Head of caudate nucleus (tissue), 42 donors: Measurements from ENCODE around the gene JPH3.
"Not testable (repeated sequence)": the region's sequence is repeated elsewhere in the genome, so short reads cannot be mapped to it uniquely, and the experiment has no call there.

ENCODE experiments used
- DNase-seq, 42 donors: peaks; one replicate each; pipeline versions ENCODE4 v3.0.0 to v3.0.0-alpha.2; 2020 to 2021; ENCODE audit warnings: mixed read lengths in 7 of 42
- intact Hi-C: fragments of 100-400 bp; cut with DNase I; formaldehyde crosslinking; loops from one replicate; pipeline ENCODE4 v1.15.0; 2022

JPH3 gene

DNA sequence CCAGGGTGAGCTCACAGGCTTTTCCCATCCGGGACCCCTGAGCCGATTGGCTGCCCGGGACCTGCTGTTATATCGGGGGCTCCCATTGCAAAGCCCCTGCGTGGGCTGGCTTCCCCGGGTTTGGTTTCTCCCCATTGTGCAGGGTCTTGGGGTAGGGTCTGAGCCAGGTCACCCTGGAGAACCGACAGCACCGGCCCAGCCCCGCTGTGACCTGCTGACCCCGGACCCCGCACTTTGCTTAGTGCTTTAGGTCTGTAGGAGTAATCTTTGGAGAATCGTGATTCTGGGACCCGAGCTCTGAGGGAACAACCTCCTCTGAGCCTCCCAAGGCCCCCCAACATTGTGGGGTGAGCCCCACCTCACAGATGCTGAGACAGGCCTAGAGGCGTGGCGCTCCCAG is 62.9 kb downstream of the JPH3 start:
- intact Hi-C loops = no loop called here

DNA sequence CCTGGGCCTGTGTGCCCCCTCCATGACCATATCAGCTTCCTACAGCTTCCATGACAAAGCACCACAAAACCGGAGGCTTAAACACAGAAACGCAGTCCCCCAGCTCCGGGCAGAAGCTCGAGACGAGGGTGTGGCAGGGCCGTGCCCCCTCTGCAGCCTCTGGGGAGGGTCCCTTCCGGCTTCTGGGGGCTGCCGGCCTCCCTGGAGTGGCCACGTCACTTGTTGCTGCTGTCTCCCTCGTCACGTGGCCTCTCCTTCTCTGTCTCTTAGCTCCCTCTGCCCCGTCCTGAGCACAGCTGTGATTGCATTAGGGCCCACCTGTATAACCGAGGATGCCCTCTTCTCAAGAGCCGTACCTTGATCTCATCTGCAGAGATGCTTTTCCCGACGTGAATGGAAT is 64.6 kb downstream of the JPH3 start:
- intact Hi-C loops = no loop called here
- no peak for DNase-seq

More for the DNA sequence above, 62.9 kb downstream of the JPH3 start:
- no peak for DNase-seq

DNA sequence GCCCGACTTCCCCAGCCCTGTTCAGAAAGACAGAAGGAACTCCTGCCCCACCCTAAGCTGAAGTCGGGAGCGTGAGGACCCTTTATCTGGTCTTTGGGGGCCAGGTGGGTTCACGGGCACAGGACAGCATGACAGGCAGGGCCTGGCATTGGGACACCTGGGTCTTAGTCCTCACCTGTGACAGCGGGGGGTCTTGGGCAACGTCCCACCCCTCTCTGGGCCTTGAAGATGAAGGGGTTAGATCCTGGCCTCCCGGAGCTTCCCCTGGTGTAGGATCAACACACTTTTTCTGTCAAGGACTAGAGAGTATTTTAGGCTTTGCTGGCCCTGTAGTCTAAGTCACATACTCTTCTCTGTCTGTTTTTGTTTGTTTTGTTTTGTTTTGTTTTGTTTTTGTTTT is 65.1 kb downstream of the JPH3 start:
- DNase-seq = no peak
- intact Hi-C loops = no loop called here

DNA sequence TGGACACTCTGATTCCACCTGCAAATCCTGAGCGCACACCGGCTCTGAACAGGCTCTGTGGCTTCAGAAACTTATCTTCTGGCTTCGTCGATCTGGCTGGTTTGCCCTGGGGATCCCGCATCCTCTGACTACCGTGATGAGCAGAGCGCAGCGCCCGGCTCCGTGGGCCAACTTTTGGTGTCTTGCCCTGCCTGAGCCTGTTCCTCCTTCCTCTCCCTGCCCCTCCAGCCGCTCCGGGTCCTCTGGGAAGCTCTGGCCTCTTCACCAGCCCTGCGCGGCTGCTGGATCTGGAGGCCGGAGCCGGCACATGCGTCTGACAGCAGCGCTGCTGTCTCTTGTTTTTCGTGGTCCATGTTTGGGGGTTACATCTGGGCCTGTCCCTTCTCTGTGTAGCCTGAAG is 65.6 kb downstream of the JPH3 start:
- DNase-seq = no peak
- intact Hi-C loops = no loop called here

DNA sequence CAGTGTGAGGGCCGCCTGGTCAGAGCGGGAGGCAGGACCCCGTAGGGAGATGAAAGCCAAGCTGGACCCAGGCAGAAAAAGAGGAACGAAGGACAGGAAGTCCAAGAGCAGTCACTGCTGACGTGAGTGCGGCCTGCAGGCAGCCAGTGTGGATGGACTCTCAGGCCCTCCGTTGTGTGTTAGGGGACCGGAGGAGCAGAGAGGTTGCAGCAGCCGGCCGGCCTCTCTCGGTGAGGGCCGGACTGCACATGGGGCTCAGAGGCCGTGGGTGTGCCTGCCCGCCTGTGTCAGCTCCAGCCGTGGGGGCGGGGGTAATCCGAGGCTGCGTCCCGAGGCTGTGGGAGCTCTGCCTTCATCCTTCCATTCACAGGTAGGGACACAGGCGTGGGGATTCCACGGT is 67.4 kb downstream of the JPH3 start:
- intact Hi-C loops = no loop called here
- DNase-seq = no peak

DNA sequence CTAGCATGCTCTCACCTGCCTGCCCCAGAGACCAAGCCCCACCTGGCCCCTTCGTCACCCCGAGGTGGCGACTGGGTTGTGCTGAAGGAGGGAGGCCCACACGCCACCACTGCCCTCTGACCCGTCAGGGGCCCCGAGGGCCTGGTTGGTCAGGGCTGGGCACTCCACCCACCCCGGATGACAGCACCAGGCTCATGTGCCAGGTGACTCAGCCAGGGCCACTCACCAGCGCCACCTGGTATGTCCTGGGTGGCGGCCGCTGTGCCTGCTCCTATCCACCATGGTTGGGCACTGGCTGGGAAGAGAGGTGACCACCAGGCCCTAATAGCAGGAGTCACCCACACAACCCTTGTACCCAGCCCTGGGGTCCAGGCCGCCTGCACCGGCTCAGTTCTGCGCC is 68.9 kb downstream of the JPH3 start:
- intact Hi-C loops = no loop called here
- DNase-seq = no peak

DNA sequence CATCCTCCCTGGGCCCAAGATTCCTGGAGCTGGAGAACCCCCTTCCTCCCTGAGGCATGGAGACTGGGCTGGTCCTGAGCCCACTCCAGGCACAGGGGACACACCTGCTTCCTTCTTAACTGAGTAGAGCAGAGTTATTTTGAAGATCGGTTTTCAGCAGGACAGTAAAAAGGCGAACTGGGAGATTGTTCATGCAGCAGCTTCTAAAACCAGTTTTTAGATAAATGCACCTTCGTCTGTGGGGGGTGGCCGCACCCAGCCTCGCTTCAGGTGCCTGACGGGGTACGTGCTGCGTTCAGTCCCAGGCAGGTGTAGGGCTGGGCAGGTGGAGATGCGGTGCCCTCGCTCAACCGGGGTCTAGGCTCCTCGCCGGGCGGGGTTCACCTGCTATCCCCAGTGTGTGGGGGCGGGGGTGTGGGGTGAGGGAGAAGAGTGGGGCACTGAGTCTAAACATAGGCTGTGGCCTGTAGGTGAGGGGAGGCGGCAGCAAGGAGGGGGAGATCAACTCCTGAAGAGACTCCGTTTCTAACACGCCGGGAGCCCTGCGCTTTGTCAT is 69.5 kb downstream of the JPH3 start:
- peak in 1 of 42 donors; percentile 23 for DNase-seq
- intact Hi-C loops = no loop called here

DNA sequence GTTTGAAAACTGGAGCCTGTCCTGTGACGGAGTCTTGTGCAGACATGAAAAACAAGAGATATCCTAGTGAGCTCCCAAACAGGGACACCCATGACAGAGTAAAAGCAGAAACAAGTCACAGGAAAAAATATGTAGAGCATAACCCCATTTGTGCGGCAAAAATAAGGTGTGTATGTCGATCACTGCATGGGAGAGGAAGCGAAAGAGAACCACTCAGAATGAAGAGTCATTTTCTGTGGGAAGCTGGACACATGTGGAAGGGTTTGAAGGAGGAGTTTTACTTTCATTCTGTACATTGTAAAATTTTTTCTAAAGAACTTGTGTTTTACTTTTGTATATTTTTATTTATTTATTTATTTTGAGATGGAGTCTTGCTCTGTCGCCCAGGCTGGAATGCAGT is 72.1 kb downstream of the JPH3 start:
- no peak for DNase-seq
- intact Hi-C loops = no loop called here

DNA sequence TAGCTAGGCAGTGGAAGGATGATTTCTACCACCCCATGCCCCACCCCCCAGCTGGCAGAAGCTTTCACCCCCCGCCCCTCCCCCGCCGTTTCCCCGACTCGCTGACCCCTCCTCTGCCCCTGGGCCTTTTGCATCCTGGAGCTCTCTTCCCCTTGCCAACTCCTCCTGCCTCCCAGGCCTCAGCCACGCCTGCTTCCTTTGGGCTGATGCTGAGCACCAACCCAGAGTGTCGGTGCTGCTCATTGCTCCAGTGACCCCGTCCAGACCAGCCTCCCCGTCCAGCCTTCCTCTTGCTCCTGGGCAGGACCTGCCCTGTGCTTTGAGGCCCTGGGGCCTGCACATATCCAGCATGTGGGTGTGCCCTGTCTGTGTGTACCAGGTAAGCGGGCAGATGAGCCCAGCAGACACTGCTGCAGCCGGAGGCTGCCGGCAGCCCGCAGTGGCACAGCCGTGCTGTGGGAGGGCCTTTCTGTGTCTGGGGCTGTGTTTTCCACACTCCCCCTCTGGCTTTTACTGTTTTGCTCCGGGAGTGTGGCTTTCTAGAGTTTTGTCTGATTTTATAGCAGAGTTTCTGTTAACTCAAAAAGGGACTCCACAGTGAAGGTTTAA is 72.9 kb downstream of the JPH3 start:
- DNase-seq = no peak
- intact Hi-C loops = no loop called here

DNA sequence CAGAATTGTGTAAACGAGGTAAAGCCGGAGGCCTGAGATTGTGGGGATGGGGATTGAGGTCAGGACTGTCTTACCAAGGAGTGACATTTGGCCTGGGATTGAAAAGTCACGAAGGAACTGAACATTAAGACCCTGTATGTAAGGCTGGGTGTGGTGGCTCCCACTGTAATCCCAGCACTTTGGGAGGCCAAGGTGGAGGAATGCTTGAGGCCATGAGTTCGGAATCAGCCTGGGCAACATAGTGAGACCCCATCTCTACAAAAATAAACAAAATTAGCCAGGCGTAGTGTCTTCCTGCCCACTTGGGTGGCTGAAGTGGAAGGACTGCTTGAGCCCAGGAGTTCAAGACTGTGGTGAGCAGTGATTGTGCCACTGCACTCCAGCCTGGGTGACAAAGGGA is 75.5 kb downstream of the JPH3 start:
- intact Hi-C loops = no loop called here
- DNase-seq = no peak

DNA sequence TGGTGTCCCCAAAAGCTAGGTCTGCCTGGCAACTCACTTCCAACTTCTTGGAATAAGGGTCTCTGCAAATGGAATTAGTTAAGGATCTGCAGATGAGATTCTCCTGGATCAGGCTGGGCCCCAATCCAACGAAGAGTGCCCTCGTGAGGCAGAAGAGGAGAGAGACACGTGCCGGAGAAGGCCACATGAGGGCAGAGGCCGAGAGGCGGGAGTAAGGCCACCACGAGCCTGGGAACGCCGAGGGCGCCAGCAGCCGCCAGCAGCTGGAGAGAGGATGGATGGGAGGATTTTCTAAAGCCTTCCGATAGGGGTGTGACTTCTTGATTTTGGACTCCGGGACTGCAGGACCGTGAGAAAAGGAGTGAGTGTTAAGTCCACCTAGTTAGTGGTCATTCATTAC is 76.3 kb downstream of the JPH3 start:
- intact Hi-C loops = no loop called here
- peak in 1 of 42 donors; percentile 52 for DNase-seq

DNA sequence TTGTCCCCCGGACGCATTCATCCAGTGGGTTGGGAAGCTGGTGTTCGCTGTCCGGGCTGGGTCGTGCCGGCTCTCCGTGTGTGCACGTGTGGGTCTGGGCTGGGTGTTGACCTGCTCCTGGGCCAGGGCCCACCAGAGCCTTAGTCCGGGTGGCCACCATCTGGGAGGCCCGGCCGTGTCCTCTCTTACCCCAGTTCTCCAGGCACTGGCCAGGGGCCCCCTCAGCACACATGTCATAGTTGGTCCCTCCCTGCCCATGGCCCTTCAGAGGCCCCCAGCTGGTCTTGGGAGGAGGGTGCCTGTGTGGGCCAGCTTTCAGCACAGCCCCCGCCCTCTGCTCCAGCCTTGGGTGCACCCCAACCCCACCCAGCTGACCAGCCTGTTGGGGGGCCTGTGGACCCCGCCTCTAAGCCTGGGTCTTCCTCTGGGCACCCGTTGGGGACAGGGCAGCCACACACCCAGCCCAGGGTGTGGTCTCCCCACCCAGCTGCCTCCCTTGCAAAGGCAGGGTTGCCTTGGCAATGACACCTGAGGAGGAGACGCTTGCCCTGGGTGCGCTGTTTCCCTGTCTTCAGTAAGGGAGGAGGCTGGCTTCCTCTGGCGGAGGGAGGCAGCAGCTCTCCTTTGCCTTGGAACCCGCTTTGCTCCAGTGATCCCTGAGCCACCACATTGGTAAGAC is 77.4 kb downstream of the JPH3 start:
- intact Hi-C loops = no loop called here
- peak in 39 of 42 donors; percentile 17 to 84 (median 53) for DNase-seq

DNA sequence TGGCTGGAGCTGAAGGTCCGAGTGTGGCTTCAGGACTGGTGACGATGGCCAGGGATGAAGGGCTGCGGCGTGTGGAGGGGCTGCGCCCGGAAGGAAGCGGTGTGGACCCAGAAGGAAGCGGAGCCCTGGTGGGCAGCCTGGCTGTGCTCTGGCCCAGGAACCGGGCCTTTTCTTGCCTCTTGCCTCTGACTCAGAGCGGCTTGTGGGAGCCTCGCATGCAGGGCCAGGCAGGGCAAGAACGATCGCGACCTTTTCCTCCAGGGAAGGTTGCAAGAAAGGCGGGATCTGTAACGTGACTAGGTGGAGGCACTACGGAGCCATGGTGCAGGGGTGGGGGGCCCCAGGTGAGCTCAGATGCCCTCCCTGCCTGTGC is 78.0 kb downstream of the JPH3 start:
- no peak for DNase-seq
- intact Hi-C loops = no loop called here

DNA sequence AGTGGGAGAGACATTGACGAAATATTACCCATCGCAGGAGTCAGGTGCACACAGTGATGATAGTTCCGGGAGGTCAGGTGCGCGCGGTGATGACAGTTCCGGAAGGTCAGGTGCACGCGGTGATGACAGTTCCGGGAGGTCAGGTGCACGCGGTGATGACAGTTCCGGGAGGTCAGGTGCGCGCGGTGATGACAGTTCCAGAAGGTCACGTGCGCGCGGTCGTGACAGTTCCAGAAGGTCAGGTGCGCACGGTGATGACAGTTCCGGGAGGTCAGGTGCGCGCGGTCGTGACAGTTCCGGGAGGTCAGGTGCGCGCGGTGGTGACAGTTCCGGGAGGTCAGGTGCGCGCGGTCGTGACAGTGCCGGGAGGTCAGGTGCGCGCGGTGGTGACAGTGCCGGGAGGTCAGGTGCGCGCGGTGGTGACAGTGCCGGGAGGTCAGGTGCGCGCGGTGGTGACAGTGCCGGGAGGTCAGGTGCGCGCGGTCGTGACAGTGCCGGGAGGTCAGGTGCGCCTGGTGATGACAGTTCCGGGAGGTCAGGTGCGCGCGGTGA is 78.8 kb downstream of the JPH3 start:
- intact Hi-C loops, DNase-seq: not testable (repeated sequence)

DNA sequence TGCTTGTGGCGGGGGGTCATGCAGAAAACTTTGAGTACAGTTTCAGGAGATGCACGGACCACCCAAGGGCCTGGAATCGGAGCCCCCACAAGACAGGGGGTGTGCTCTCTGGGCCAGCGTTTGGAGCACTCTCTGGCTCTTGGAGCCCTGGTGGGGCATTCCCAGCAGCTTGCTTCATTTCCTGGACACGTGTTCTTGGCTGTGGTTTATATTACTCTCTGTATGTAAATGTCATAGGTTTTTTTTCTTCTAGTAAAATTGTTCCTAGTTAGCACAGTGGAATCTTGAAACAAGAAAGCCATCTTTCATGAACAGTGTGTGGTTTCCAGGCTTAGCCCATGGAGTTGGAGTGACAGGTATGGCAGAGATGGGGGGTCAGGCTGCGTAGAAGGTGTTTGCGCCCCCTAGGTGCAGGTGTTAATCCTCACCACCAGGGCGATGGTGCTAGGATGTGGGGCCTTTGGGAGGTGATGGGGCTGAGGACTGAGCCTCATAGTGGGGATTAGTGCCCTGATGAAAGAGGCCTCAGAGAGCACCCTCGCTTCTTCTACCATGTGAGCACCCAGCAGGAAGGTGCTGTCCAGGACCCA is 79.8 kb downstream of the JPH3 start:
- DNase-seq = no peak
- intact Hi-C loops = no loop called here

DNA sequence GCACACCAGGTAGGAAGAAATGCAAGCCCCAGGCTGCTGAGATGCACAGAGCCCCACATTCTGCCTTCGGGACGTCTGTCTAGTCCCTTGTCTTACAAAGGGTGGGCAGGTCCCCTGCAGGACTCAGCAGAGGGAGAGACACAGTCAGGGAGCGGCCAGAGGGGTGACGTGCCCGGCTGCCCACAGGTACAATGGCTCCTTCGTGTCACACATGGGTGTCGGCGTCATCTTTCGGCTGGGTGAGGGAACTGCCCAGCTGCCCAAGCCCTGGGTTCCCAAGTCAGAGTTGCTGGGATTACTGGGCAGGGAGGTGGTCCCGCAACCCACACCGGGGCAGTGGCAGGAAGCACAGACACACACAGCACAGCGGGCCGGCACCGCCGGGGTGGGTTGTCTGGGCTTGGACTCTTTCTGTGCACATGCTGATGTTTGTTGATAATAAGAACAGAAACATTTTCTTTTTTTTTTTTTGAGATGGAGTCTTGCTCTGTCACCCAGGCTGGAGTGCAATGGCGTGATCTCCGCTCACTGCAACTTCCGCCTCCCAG is 80.6 kb downstream of the JPH3 start:
- intact Hi-C loops = no loop called here

DNA sequence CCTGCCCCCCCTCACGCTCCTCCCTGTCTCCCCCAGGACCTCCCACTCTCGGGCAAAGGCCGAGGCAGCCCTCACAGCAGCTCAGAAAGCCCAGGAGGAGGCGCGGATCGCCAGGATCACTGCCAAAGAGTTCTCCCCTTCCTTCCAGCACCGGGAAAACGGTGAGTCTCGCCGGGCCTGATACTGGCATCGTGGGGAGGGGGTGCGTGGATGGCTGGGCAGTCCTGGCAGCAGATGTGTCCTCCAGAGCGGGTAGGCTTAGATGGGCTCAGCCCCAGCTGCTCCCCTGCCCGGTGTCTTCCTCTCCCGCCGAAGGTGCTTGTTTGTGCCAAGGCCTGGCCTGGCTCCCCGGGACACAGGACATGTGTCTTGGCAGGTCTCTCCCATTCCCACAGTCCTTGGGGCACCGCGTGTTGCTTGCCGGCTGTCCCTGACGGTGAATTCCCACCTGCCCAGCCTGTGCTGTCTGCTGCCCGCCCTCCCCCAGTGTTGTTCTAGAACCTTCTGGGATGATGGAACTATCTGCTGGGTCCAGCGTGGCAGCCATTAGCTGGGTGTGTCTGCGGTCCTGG is 81.9 kb downstream of the JPH3 start:
- DNase-seq = no peak
- intact Hi-C loops = no loop called here

More for the DNA sequence above, 80.6 kb downstream of the JPH3 start:
- no peak for DNase-seq

DNA sequence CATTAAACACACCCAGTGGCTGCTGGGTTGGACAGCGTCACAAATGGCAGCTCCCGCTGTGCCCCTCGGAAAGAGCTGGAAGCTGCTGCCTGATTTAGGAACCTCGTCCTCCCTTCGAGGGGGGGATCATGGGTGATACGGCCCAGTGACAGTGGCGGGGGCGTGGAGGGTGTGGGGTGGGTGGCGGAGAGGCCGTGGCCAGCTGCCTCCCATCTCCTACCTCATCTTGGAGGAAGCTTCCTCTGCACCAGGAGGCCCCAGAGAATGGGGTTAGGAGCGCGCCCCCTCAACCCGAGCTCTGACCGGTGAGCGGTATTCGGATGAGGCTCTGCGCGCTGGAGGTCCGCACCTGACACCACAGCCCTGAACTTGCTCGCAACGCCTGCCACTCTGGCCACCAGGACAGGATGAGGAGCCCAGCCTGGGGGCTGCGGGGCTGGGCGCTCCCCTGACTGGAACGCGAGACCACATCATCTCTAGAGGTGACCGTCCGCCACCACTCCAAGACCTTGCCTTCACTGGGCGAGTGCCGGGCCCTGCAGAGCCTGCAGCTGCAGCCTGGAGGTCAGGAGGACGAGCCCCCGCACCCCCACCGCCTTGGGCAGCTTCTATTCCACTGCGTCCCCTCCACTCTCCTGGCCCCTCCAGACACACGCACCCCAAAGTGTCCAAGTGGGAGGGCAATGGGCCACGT is 82.5 kb downstream of the JPH3 start:
- DNase-seq = no peak
- intact Hi-C loops = no loop called here

DNA sequence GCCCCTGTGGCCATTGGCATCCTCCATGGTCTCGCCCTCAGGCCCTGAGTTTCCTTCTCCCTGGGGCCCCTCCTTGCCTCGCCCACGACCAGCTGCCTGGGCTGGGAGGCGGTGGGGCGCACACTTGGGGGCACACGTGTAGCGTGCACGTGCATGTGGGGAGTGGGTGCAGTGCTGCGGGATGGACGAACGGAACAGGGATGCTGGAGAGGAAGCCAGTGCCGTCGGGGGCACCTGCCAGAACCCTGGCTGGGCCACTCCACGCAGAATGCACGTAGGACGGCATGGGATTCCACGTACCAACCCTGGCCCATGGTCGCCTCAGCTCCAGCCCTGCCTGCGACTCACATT is 83.1 kb downstream of the JPH3 start:
- intact Hi-C loops = no loop called here

More for the DNA sequence above, 83.1 kb downstream of the JPH3 start:
- DNase-seq = no peak
